ENCODE measurements around the gene PC. TPM values are rescaled to one million over a fixed set of nuclear protein-coding genes. Genes with fewer than 3 reads are reported as not detected.

PC gene
- total RNA-seq, 4 donors from 2014 or later: 13.1 to 67.6 (median 32.1) TPM

- TF ChIP-seq POLR2A (IDR thresholded peaks at IDR 0.05): no peak
- no peak for TF ChIP-seq CTCF (IDR thresholded peaks at IDR 0.05 in 4 of 5, conservative IDR thresholded peaks at IDR 0.05 in 1 of 5)
- Histone ChIP-seq H3K9me3 (no peaks in the 10 kb centered on the region), H3K27me3 (no peaks in the 10 kb centered on the region), H3K36me3 (no peaks in the 10 kb centered on the region), H3K4me3 (no peak overlapping the region), H3K27ac (peak overlapping the region in 3 of 4 donors; percentile 72 to 89 (median 84)), H3K4me1 (peaks cover 4 to 24% of the 10 kb centered on the region in 2 donors)
- in situ Hi-C loops (cut with MboI; ENCODE audit: low sequenced_read_pairs in 4 of 4) (no loop called here), intact Hi-C loops (cut with DNase I; ENCODE audit: low total_unique reads) (no loop called here)
- ATAC-seq: peak; percentile 90 to 95
- peak; percentile 91 to 96 for DNase-seq
These were observed 8.1 kb downstream of the PC start for GRCh38 chr11:66950112-66950535.

DNA sequence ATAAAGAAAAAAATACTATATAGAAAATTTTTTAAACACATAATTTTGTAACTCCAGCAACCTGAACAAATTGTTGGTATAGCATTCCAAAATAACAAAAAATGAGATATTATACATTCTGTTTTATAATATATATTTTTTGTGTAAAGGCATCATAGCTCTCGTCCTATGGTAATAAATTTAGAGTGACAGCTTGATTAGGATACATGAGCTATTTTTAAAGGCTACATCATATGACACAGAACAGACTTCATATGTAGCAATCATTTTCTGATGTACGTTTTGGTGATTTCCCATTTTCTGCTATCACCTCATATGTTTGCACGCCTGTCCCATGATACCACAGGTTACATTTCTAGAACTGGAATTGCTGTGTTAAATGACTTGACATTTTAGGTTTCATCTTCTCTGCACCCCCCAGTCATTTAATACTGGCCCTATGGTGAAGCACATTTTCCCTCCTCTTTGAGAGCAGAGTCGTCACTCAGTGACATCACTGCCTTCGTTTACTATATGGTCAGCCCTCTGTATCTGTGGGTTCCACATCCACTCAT, 19.5 kb downstream of the PC start:
- DNase-seq (no peak), ATAC-seq (peak; percentile 30 to 45)
- intact Hi-C loops (cut with DNase I; ENCODE audit: low total_unique reads): no loop called here
- no peak overlapping the region for H3K27ac ChIP-seq
- in situ Hi-C loops (cut with MboI; ENCODE audit: low sequenced_read_pairs in 4 of 4): no loop called here
- no peak overlapping the region for H3K4me3 ChIP-seq
- H3K9me3 ChIP-seq: no peaks in the 10 kb centered on the region
- H3K36me3 ChIP-seq: no peaks in the 10 kb centered on the region
- no peak for TF ChIP-seq CTCF (IDR thresholded peaks at IDR 0.05 in 4 of 5, conservative IDR thresholded peaks at IDR 0.05 in 1 of 5)
- no peak for TF ChIP-seq POLR2A (IDR thresholded peaks at IDR 0.05)
- no peaks in the 10 kb centered on the region for H3K27me3 ChIP-seq
- H3K4me1 ChIP-seq: peaks cover 0 to 4% of the 10 kb centered on the region in 2 donors

DNA sequence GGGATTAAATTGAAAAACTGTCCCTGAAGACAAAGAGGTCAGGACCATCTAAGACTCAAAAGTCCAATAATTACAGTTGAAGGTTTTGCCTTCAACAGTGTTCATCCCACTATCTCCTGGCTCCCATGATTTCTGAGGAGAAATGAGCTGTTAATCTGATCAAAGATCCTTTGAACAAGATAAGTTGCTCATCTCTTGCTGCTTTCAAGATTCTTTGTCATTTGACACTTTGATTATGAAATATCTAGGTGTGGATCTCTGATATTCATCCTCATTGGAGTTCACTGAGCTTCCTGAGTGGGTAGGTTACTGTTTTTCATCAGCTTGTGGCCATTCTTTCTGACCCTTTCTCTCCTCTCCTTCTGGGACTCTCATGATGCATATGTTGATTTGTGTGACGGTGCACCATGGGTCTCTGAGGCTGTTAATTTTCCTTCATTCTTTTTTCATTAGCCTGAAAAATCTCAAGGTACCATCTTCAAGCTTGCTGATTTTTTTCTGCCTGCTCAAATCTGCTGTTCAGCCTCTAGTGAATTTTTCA, 20.9 kb downstream of the PC start:
- in situ Hi-C loops (cut with MboI; ENCODE audit: low sequenced_read_pairs in 4 of 4) (no loop called here), intact Hi-C loops (cut with DNase I; ENCODE audit: low total_unique reads) (no loop called here)
- no peak for TF ChIP-seq POLR2A (IDR thresholded peaks at IDR 0.05)
- DNase-seq (no peak), ATAC-seq (no peak)
- H3K36me3 ChIP-seq: no peaks in the 10 kb centered on the region
- peaks cover 0 to 4% of the 10 kb centered on the region in 2 donors for H3K4me1 ChIP-seq
- no peaks in the 10 kb centered on the region for H3K9me3 ChIP-seq
- H3K27me3 ChIP-seq: no peaks in the 10 kb centered on the region
- H3K4me3 ChIP-seq: no peak overlapping the region
- no peak overlapping the region for H3K27ac ChIP-seq

GRCh38 chr11:66936311-66936711, 21.9 kb downstream of the PC start:
- no peaks in the 10 kb centered on the region for H3K9me3 ChIP-seq
- intact Hi-C loops (cut with DNase I; ENCODE audit: low total_unique reads): no loop called here
- ATAC-seq (no peak), DNase-seq (no peak)
- H3K27me3 ChIP-seq: no peaks in the 10 kb centered on the region
- H3K36me3 ChIP-seq: no peaks in the 10 kb centered on the region
- TF ChIP-seq POLR2A (IDR thresholded peaks at IDR 0.05): no peak
- no peak for TF ChIP-seq CTCF (IDR thresholded peaks at IDR 0.05 in 4 of 5, conservative IDR thresholded peaks at IDR 0.05 in 1 of 5)
- H3K4me1 ChIP-seq: peaks cover 0 to 4% of the 10 kb centered on the region in 2 donors
- no peak overlapping the region for H3K27ac ChIP-seq
- no peak overlapping the region for H3K4me3 ChIP-seq
- in situ Hi-C loops (cut with MboI; ENCODE audit: low sequenced_read_pairs in 4 of 4): no loop called here

GRCh38 chr11:66934950-66935779, 23.0 kb downstream of the PC start:
- Histone ChIP-seq H3K9me3 (no peaks in the 10 kb centered on the region), H3K4me3 (no peak overlapping the region), H3K27me3 (no peaks in the 10 kb centered on the region), H3K27ac (no peak overlapping the region), H3K4me1 (peaks cover 0 to 4% of the 10 kb centered on the region in 2 donors), H3K36me3 (no peaks in the 10 kb centered on the region)
- ATAC-seq (no peak), DNase-seq (no peak)
- in situ Hi-C loops (cut with MboI; ENCODE audit: low sequenced_read_pairs in 4 of 4) (no loop called here), intact Hi-C loops (cut with DNase I; ENCODE audit: low total_unique reads) (no loop called here)
- TF ChIP-seq POLR2A (IDR thresholded peaks at IDR 0.05) (no peak), CTCF (IDR thresholded peaks at IDR 0.05 in 4 of 5, conservative IDR thresholded peaks at IDR 0.05 in 1 of 5) (no peak)

Data from gastrocnemius medialis (tissue), 4 donors.